Stimulated activated CD4-positive, alpha-beta T cell treated with anti-CD3 and anti-CD28 coated beads, Interleukin-12 subunit alpha, Interleukin-12 subunit beta, amount 100 ng/mL, for 4 hours (primary cell): Measurements from ENCODE around the gene EVI5L.
A peak's percentile ranks its signal among the peaks of the same experiment; 100 is the strongest.

Experiments
- DNase-seq: peaks from one replicate; pipeline ENCODE4 v3.0.0-alpha.2; 2020

The EVI5L gene

DNA sequence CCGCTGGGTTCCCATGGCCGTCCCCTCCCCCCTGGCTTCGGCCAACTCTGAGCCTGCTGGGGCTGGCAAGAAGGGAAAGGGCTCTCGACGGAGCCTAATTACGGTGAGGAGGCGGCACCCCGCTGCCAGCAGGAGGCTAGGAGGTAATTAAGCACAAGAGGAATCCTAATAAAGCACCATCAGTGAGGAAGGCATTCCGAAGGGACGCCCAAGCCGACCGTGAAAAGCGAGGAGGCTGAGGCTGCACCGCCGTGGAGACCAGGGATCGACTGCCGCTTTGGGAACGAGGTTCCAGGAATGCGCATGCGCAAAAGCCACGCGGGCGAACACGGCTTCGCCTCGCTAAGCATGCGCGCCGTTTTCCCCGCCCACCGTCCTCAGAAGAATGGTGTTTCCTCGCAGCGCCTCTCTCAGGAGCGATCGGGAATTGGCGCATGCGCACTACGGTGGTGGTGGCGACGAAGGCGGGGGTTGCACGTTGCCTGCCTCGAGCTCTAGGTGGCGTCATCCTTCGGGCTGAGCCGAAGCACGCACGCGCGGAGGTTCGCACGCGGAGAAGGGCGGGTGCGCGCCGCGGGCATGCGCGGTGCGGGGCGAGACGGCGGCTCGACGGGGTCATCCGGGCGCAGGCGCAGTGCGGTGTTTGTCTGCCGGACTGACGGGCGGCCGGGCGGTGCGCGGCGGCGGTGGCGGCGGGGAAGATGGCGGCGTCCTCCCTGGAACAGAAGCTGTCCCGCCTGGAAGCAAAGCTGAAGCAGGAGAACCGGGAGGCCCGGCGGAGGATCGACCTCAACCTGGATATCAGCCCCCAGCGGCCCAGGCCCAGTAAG, 73.4 kb downstream of the EVI5L start, which contains the start of gene MAP2K7:
TSS of gene MAP2K7 (plus strand) at position 634 of the 830 bp plus-strand sequence. CDS start at position 702, 68 bp downstream.
- peak; percentile 100 for DNase-seq

DNA sequence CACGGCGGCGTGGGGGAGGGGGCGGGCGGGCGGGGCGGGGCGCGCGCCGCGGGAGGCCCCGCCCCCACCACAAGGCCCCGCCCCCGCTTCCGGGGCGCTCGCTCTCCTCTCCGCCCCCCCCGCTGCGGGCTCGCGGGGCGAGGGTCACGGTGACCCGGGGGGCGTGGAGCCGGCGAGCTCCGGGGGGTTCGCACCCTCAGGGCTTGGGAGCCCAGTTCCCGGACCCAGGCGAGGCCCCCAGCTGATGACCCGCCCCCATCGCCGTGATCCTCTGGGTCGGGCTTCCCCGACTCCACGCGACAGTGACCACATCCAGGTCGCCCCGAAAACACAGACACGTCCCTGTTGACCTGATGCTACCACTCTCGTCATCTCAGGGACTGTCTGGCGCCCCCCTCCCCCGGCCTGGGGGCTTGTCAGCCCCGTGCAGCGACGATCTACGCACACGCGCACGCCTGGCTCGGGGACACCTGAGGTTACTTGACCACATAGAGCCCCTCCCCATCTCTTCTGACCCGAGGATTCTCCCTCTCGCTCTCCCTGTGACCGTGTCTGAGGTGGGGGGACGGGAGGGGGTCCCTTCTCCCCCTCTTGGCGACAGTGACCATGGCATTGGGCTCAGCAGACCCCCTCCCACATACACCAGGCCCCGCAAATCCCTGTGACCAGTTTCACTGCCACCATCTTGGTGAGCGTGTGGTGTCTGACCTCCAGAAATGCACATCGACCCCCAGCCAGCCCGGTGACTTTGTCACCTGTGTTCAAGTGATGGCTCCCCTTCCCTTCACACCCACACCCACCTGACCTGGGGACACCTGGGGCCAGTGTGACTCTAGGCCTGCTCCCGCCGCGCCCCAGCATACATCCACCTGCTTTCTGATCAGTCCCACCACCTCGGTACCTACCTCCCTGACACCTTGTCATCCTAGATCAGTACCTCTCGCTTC, 74.3 kb downstream of the EVI5L start:
- no peak for DNase-seq

DNA sequence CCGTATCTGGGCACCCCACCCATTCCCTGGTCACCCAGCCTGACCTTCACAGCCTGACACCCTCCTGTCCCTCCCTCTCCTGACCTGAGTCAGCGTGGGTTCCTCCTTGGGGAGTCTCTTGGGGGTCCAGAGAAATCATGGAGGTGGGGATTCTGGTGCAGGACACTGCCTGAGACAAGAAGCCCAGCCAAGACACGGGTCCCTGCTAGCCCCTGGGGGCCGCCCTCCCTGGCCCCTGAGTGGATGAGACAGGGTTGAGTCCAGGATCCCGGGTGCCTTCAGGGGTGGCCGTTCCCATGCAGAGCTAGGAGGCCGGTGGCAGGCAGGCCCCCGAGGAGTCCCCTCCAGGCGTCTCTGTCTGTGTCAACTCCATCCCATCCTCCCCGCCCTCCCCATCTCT, 75.2 kb downstream of the EVI5L start:
- DNase-seq, result no peak

DNA sequence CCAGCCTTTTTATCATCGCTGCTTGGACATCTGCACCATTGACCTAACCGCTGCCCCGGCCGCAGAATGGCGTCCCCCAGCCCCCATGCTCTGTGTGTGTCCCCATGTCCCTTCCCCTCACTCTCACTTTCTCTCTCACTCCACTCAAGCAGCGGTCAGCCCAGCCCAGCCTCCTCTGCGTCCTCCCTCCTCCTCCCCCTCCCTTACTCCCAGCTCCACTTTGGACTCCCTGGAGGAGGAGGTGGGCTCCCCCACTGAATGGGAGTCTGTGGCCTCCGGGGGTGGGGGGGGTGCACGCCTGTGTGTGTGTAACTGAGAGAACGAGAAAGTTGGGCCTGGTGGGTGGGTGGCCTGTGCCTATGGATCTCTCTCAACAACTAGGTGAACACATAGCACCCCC, 75.8 kb downstream of the EVI5L start:
- DNase-seq, result no peak

DNA sequence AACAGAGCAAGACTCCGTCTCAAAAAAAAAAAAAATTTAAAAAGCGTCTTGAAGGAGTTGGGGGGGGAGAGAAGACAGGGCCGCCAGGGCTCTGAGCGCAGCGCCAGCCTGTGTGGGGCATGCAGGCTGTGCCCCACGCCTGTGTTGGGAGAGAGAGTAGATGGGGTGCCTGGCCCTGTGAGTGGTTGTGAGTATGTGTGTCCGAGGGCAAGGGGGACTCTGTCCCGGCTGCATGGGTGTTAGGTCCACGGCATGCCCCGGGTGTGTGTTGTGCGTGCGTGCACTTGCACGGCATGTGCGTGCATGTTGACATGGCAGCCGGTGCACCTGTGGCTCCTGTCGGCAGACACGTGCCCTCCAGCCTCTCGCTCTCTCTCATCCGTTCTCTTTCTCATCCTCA, 77.1 kb downstream of the EVI5L start:
- no peak for DNase-seq

DNA sequence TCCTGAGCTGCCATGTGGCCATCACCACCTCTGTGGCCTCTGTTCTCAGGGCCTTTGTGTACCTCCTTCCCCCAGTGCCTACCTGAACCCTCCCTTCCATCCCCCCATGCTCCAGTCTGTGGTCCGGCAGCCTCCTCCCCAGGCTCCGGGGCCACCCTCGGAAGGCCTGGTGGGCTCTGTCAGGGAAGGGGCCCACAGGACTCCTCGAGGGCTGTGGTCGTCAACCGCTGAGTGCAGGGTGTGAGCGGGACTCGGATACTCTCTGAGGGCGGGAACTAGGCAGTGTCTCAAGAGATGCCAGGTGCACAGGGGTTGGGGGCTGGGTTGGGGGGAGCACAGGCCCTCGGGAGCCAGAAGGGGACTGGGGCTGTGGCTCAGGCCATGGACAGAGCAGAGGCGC, 77.5 kb downstream of the EVI5L start:
- no peak for DNase-seq

DNA sequence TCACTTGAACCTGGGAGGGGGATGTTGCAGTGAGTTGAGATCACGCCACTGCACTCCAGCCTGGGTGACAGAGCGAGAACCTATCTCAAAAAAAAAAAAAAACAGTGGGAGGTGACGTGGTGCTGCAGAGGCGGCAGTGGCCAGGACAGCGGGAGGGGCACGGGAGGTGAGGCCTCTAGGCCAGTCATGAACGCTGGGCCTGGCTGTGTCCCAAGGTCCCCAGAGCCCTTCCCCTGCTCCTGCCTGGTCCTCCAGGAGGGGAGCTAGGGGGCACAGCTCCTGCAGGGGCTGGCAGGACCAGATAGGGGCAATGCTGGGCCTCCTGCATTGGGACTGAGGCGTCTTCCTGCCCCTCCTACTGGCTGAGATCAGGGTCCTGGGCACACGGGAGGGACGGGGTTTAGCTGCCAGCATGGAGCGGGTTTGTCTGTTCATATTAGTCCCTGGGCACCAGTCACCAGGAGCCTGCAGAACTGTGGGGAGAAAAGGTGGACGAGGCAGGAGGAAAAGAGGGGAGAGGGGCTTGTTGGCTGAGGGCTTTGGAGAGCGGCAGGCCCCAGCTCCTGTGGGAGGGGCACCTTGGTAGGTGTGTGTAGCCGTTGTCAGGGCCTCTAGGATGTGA, 78.2 kb downstream of the EVI5L start:
- DNase-seq, result no peak

DNA sequence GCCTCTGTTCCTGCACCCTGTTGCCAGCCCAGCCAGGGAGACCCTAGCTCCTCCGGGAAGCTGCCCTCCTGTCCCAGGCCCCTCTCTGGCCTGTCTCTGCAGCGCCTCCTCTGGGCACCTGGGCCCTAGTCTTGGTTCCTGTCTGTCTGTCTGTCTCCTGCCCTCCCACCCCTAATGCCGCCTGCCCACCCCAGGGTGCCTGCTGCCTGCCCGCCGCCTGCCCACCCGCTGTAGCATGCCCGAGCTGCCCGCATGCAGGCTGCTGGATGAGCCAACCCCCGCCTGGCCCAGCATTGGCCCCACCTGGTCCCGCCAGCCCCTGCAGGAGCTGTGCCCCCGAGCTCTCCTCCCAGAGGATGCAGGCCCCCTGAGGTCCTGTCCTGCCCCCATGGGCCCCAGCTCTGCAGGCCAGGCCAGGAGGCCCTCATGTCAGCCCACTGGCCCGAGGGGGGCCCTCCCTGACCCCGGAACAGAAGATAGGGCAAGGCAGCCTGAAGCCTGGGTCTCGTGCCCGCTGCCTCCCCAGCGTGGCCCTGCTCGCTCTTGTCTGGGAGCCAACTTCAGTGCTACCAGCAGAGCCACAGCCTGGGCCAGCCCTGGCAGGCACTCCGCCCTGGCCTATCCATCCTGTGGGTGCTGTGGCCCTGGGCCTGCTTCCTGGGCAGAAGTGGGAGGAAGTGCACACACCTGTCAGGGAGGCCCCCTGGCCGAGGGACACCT, 78.9 kb downstream of the EVI5L start:
- DNase-seq, result no peak

DNA sequence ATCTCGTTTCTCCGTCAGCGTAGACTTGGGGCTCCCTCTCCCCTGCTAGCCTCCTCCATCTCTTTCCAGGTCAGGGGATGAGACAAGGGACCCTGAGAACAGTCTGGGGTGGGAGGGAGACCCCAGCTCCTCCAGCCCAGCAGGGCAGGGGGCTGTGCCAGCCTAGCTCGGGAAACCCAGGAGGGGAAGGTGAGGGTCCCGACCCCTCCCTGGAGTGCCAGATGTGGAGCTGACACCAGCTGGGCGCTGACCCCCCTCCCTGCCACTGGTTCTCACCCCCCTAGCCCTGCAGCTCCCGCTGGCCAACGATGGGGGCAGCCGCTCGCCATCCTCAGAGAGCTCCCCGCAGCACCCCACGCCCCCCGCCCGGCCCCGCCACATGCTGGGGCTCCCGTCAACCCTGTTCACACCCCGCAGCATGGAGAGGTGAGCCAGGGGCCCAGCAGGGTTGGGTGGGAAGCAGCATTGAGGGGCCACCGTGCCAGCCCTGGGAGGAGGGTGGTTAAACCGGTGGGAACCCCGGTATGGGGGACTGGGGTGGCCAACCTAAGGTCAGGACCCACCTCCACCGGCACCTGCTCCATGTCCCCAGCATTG, 79.6 kb downstream of the EVI5L start:
- DNase-seq, result no peak

DNA sequence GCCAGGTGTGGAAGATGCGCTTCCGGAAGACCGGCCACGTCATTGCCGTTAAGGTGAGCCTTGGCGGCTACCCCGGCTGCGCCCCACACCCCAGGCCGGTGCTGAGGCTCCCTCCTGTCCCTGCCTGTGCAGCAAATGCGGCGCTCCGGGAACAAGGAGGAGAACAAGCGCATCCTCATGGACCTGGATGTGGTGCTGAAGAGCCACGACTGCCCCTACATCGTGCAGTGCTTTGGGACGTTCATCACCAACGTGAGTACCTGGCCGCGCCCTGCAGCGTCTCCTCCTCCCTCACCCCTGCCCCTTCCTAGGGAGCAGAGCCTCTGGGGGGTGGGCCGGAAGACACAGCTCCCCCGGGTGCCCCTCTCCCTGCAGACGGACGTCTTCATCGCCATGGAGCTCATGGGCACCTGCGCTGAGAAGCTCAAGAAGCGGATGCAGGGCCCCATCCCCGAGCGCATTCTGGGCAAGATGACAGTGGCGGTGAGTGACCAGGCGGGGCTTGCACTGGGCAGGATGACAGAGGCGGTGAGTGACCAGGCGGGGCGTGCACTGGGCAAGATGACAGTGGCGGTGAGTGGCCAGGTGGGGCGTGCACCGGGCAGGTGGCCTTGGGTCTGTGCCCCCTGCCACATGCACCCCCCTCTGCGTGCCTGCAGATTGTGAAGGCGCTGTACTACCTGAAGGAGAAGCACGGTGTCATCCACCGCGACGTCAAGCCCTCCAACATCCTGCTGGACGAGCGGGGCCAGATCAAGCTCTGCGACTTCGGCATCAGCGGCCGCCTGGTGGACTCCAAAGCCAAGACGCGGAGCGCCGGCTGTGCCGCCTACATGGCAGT, 80.5 kb downstream of the EVI5L start:
- DNase-seq, result no peak

DNA sequence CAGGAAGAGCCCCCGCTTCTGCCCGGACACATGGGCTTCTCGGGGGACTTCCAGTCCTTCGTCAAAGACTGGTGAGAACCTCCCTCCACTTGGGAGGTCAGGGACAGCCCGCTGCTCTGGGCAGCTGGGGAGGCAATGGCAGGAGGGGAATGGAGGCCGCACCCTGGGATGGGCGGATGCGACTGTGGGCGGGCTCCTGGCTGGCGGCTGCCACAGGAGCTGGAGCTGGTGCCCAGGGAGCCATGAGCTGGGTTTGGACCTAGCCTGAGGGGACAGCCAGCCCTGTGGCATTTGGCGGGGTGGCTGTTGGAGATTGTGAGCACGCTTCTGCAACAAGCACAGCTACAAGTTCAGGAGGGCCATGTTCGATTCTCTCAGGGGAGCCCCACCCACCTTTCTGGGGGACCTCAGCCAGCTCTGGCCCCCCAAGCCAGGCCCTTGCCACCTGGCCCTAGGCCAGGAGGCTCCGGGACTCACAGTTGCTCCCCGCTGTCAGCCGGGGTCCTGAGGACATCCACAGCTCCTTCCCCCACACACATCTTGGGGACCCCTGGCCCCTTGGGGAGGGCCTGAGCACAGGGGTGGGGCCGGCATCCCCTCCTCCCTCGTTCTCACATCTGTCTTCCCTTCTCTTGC, 81.6 kb downstream of the EVI5L start:
- no peak for DNase-seq

DNA sequence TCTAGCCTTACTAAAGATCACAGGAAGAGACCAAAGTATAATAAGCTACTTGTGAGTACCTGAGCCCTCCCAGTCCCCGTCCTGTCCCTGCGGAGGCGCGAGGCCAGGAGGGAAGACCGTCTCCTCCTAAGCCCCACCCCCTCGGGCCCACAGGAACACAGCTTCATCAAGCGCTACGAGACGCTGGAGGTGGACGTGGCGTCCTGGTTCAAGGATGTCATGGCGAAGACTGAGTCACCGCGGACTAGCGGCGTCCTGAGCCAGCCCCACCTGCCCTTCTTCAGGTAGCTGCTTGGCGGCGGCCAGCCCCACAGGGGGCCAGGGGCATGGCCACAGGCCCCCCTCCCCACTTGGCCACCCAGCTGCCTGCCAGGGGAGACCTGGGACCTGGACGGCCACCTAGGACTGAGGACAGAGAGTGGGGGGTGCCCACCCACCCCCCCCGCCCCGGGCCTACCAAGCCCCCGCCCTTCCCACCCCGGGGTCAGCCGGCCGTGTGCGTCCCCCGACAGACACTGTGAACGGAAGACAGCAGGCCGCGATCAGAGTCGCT, 82.2 kb downstream of the EVI5L start:
- DNase-seq, result no peak

DNA sequence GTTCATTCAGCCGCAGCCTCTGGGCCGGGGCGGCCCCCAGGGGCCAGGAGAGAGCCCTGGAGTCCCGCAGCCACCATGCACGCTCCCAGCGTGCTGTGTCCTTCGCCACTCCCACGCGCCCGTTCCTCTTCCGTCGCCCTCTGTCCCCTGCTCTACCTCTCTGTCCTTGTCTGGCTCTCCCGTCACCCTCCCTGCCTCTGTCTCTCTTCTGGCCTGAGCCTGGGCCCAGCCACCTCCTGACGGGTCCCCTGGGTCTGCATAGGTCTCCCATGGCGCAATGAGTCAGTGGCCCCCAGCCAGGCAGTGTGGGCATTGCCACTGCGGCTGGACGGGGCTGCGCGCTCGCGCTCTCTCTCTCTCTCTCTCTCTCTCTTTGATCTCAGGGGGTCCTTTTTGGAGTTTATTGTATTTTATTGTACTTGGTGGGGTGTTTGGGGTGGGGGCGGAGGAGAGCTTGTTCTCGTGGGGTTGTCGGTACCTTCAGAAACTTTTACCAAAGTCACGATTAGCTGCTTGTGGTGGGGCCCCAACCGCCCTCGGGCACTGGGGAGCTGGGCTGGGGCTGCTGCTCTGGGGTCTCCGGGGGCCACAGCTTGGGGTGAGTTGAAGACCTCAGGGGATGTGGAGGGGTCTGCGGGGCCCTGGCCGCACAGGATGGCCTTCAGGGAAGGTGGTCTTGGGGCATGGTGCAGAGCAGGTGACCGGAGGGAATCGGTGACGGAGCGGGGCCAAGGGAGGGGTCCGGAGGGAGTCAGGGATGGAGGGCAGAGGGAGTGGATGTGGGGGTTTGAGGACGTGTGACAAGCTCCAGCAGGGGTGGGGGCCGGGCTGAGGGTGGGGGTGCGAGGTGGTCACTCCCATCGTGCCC, 82.9 kb downstream of the EVI5L start:
- DNase-seq, result no peak

DNA sequence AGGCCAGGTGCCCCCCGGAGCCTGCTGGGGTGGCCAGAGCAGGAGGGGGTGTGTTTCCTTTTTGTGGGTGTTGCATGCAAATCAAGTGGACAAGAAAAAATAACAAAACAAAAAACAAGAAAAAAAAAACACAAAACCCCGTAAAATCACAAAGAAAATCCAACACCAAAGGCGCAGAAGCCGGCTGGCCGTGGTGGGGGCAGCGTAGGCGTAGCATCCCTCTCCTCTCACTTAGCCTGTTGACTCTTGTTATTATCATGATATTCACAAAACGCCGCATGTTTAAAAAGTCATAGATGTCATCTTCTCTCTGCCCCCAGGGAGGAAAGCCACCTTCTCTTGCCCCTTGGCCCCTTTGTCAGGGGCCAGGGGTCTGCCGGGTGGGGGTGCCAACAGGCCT, 83.6 kb downstream of the EVI5L start:
- no peak for DNase-seq

DNA sequence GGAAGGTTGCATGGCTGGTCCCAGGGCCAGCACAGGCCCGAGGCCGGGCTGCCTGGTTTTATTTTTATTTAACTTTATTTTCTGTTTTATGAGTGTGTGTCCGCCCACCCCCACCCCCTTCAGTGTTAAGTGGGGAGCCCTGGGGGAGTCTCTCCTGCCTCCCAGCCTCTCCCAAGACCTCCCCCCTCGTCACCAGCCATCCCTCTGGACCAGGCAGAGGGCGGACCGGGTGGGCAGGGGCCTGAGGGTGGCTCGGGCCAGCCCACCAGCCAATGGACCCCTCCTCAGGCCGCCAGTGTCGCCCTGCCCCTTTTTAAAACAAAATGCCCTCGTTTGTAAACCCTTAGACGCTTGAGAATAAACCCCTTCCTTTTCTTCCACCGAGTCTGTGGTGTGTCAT, 84.1 kb downstream of the EVI5L start:
- DNase-seq, result no peak
